OCI-LY7 (cell line): ENCODE measurements around the gene IPO8. TPM values are rescaled to one million over a fixed set of nuclear protein-coding genes. Genes with fewer than 3 reads are reported as not detected.

Source experiments
- BruUV-seq: library from RNA; stranded (reverse); fragments of 400-500 nt; replicated peaks from 2 replicates; lab custom pipeline; 2021; lab: Mats Ljungman, UMichigan
- CTCF ChIA-PET: fragments of 300-600 bp; sonication (Branson Sonifier 250); formaldehyde crosslinking; loops from one replicate; lab custom pipeline; 2022; ENCODE audit warnings: antibody characterized with exemption; ENCODE audit not compliant: unreplicated experiment; lab: Charles Lee
- POLR2A ChIA-PET: fragments of 300-600 bp; sonication (Branson Sonifier 250); formaldehyde crosslinking; loops from one replicate; lab custom pipeline; 2022; ENCODE audit warnings: antibody characterized with exemption; lab: Charles Lee
- DNase-seq: peaks from one replicate; pipeline ENCODE4 v3.0.0-alpha.2; 2015; ENCODE audit warnings: low spot score
- H2AFZ ChIP-seq: fragments of 200-600 bp; sonication (generic), shearing (Covaris generic); 2 replicates; pipeline ENCODE4 v1.6.1; 2014; ENCODE audit warnings: mild to moderate bottlenecking, antibody characterized with exemption, low read length, moderate library complexity
- H3K27ac ChIP-seq: fragments of 200-600 bp; sonication (generic); 2 replicates; pipeline ENCODE4 v1.5.1; 2014; ENCODE audit warnings: mixed run types, low read depth, mild to moderate bottlenecking, moderate library complexity, low read length, inconsistent platforms; ENCODE audit not compliant: poor library complexity, severe bottlenecking
- H3K36me3 ChIP-seq: fragments of 200-600 bp; sonication (generic); 2 replicates; pipeline ENCODE4 v1.6.1; 2014; ENCODE audit warnings: mild to moderate bottlenecking, antibody characterized with exemption, low read length, moderate library complexity, mixed read lengths; ENCODE audit not compliant: insufficient read depth
- H3K4me1 ChIP-seq: fragments of 200-600 bp; sonication (generic); 2 replicates; pipeline ENCODE4 v1.5.1; 2014; ENCODE audit warnings: mild to moderate bottlenecking, low read length; ENCODE audit not compliant: insufficient read depth, poor library complexity, severe bottlenecking
- H3K4me2 ChIP-seq: fragments of 200-600 bp; sonication (generic); 2 replicates; pipeline ENCODE4 v1.6.1; 2014; ENCODE audit warnings: mild to moderate bottlenecking, low read length
- H3K4me3 ChIP-seq: fragments of 200-600 bp; sonication (generic); 2 replicates; pipeline ENCODE4 v1.5.1; 2014; ENCODE audit warnings: mild to moderate bottlenecking, low read depth, low read length; ENCODE audit not compliant: poor library complexity, severe bottlenecking
- H3K79me2 ChIP-seq: fragments of 200-600 bp; sonication (generic); 2 replicates; pipeline ENCODE4 v1.6.1; 2016; ENCODE audit warnings: low read depth, mild to moderate bottlenecking, low read length, moderate library complexity, mixed read lengths; ENCODE audit not compliant: insufficient read depth
- H3K9me2 ChIP-seq: fragments of 200-600 bp; sonication (generic); 2 replicates; pipeline ENCODE4 v1.6.1; 2016; ENCODE audit warnings: mild to moderate bottlenecking, low read length, mixed read lengths; ENCODE audit not compliant: insufficient read depth
- H3K9me3 ChIP-seq: fragments of 200-600 bp; sonication (generic); 2 replicates; pipeline ENCODE4 v1.6.1; 2014; ENCODE audit warnings: mild to moderate bottlenecking, mixed run types, low read length, mixed read lengths
- H4K20me1 ChIP-seq: fragments of 200-600 bp; sonication (generic); 2 replicates; pipeline ENCODE4 v1.6.1; 2014; ENCODE audit warnings: mild to moderate bottlenecking, antibody characterized with exemption, low read length, moderate library complexity, mixed read lengths; ENCODE audit not compliant: insufficient read depth
- CTCF ChIP-seq: fragments of 200-600 bp; sonication (generic); conservative IDR thresholded peaks from 2 replicates; pipeline ENCODE4 v1.5.1; 2014; ENCODE audit warnings: mild to moderate bottlenecking, antibody characterized with exemption, low read length, moderate library complexity, mixed read lengths
- EZH2phosphoT487 ChIP-seq: fragments of 200-600 bp; sonication (generic); IDR thresholded peaks from 2 replicates; pipeline ENCODE4 v1.6.1; 2018; ENCODE audit warnings: low read depth, borderline replicate concordance, mild to moderate bottlenecking, mixed run types, antibody characterized with exemption, low read length, moderate library complexity, mixed read lengths
- intact Hi-C: fragments of 100-400 bp; cut with micrococcal nuclease; formaldehyde crosslinking; loops from one replicate; pipeline ENCODE4 v1.10.0; 2022; ENCODE audit not compliant: unreplicated experiment
- total RNA-seq, 2 experiments: library from RNA; depleted of rRNA in 1 of 2; stranded (reverse); fragments of >200 nt in 1 of 2; shearing (Covaris generic) in 1 of 2; gene quantifications; 2 replicates each; pipeline ENCODE4 v1.2.3, GENCODE V29; 2014 to 2022

IPO8 gene
- total RNA-seq, 2 experiments from 2014 or later = 14.7 to 41.6 TPM

DNA sequence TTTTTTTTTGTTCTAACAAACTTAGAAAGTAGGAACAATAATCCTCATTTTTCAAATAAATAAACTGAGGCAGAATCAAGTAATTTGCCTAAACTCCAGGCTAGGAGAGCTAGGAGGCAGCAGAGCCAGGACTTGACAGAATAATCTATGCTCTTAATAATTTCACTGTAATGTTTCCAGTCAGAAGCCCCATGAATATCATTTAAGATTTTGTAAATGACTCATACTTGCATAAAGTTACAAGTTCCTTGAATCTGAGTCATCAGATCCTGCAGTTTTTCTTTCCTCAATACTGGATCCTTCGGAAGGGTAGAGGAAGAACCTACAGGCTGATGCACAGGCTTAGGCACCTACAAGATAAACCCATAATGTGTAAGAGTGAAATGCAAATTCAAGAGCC, 30.1 kb upstream of the IPO8 start:
- H3K4me1 ChIP-seq = no peaks in the 10 kb centered on the region
- no peak overlapping the region for H3K4me3 ChIP-seq
- no peak for DNase-seq
- H4K20me1 ChIP-seq = no peaks in the 10 kb centered on the region
- H3K9me3 ChIP-seq = no peaks in the 10 kb centered on the region
- H3K4me2 ChIP-seq = no peak overlapping the region
- TF ChIP-seq EZH2phosphoT487 (no peak), CTCF (no peak)
- BruUV-seq = no TSS peak
- H3K79me2 ChIP-seq = no peaks in the 10 kb centered on the region
- CTCF ChIA-PET = no interaction called here
- no peak overlapping the region for H2AFZ ChIP-seq
- peaks cover 31% of the 10 kb centered on the region for H3K36me3 ChIP-seq
- H3K9me2 ChIP-seq = no peaks in the 10 kb centered on the region
- H3K27ac ChIP-seq = no peak overlapping the region
- POLR2A ChIA-PET = interaction anchor here (1.3 to 2.1 kb wide), 2 partner anchors 10 to 25 kb away, joined by 3 to 10 read pairs; no protein-coding TSS in a partner anchor
- intact Hi-C loops = no loop called here

DNA sequence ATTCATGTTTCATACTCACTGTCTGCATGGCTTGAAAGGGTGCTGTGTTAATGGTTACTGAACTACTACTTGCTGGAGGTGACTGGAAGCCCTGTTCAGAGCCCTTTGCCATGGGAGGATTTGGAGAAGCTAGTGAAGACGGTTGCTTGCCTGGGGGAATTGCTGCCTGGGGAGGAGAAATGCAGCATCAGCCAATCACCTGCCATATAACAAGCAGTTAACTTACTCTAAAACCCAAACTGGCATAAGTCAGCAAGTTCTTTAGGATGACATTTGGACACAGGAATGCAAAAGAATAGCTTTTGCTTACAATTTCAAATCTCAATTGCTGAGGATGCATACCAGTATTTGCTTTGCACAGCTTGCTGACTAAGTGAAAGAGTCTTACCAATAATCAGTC, 23.4 kb upstream of the IPO8 start:
- ChIA-PET POLR2A (interaction anchor here (0.7 to 2.2 kb wide), 3 partner anchors 10 to 1672 kb away, joined by 3 to 9 read pairs (median 3); no protein-coding TSS in a partner anchor), CTCF (interaction anchor here (1.1 kb wide), 1 partner anchor 23 kb away, joined by 3 read pairs; the partner anchor contains the start of gene IPO8)
- Histone ChIP-seq H3K79me2 (no peaks in the 10 kb centered on the region), H3K4me2 (no peak overlapping the region), H3K4me1 (no peaks in the 10 kb centered on the region), H3K4me3 (no peak overlapping the region), H3K36me3 (peaks cover 54% of the 10 kb centered on the region), H3K9me3 (no peaks in the 10 kb centered on the region), H2AFZ (no peak overlapping the region), H3K27ac (no peak overlapping the region), H4K20me1 (no peaks in the 10 kb centered on the region), H3K9me2 (no peaks in the 10 kb centered on the region)
- BruUV-seq = no TSS peak
- TF ChIP-seq CTCF = no peak
- TF ChIP-seq EZH2phosphoT487 = no peak
- DNase-seq = no peak
- intact Hi-C loops = no loop called here

DNA sequence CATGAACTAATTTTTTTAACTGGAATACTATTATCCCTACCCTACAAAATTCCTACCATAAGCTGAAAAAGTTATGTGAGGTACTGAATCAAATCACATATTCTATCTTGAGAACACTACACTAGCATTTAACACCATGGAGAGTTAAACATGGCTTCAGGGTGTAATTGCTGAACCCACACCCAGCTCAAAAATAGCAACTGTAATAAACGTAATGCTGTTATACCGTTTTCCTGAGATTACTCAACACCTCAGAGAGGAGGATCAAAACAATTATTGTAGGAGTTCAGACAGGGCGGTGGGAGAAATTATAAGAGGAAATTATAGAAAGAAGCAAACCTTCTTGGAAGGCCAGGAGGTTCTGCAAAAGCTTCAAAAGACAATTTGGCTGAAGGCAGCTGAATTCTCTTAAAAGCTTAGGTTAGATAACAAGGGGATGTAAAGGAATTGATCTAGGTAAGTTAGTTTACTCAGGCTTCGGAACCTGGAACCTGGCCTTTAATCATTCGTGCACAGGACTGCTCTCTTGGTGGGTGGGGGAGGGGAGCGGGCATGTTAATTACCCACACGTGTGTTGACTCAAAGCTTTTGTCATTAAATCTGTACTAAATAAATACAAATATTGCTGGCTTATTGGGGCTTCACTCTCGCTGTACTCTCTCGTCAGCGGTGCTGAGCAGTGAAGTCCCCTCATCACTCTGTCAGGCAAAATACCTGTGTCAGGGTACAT, 12.1 kb upstream of the IPO8 start:
- H2AFZ ChIP-seq = no peak overlapping the region
- POLR2A ChIA-PET = interaction anchor here (0.6 to 2.2 kb wide), 3 partner anchors 7 to 28 kb away, joined by 3 to 8 read pairs (median 3); no protein-coding TSS in a partner anchor
- no peaks in the 10 kb centered on the region for H3K4me1 ChIP-seq
- no peak for DNase-seq
- no TSS peak for BruUV-seq
- no peaks in the 10 kb centered on the region for H3K9me3 ChIP-seq
- no peak overlapping the region for H3K27ac ChIP-seq
- H3K36me3 ChIP-seq = peaks cover 27% of the 10 kb centered on the region; the same call in 1 of the 2 replicates
- H3K4me3 ChIP-seq = no peak overlapping the region
- intact Hi-C loops = no loop called here
- no peak for TF ChIP-seq CTCF
- TF ChIP-seq EZH2phosphoT487 = no peak
- CTCF ChIA-PET = no interaction called here
- no peaks in the 10 kb centered on the region for H4K20me1 ChIP-seq
- H3K9me2 ChIP-seq = no peaks in the 10 kb centered on the region
- H3K4me2 ChIP-seq = no peak overlapping the region
- H3K79me2 ChIP-seq = no peaks in the 10 kb centered on the region
